Stimulated activated naive CD4-positive, alpha-beta T cell treated with Interleukin-2 at 50 U/mL for 16 hours (primary cell): ENCODE data around the gene NOA1.
"Not testable (repeated sequence)": the region's sequence is repeated elsewhere in the genome, so short reads cannot be mapped to it uniquely, and the experiment has no call there.

ENCODE experiments used
- DNase-seq: peaks from one replicate; lab custom pipeline; 2025; lab: John Stamatoyannopoulos, UW

The NOA1 gene

GRCh38 chr4:56958111-56958517 lies 19.3 kb downstream of the NOA1 start:
- no peak for DNase-seq

GRCh38 chr4:56953680-56954520 lies 23.5 kb downstream of the NOA1 start:
- no peak for DNase-seq

- DNase-seq: no peak
Observed at GRCh38 chr4:56941403-56941802, 36.0 kb downstream of the NOA1 start.

GRCh38 chr4:56940971-56941370 lies 36.4 kb downstream of the NOA1 start:
- no peak for DNase-seq

GRCh38 chr4:56940403-56940802 lies 37.0 kb downstream of the NOA1 start:
- DNase-seq: no peak

GRCh38 chr4:56939826-56940225 lies 37.6 kb downstream of the NOA1 start:
- not testable (repeated sequence) for DNase-seq

- DNase-seq: no peak
Observed at GRCh38 chr4:56937262-56937661, 40.1 kb downstream of the NOA1 start.

GRCh38 chr4:56931924-56932323 lies 45.5 kb downstream of the NOA1 start:
- DNase-seq: no peak

- DNase-seq: no peak
Observed at GRCh38 chr4:56930638-56931037, 46.8 kb downstream of the NOA1 start.

- no peak for DNase-seq
Observed at GRCh38 chr4:56927196-56927595, 50.2 kb downstream of the NOA1 start.

GRCh38 chr4:56914977-56915376 lies 62.4 kb downstream of the NOA1 start:
- DNase-seq: not testable (repeated sequence)

GRCh38 chr4:56914336-56914735 lies 63.1 kb downstream of the NOA1 start:
- no peak for DNase-seq
